Epithelial cell of proximal tubule (primary cell): Measurements from ENCODE around the gene PCCA. TPM values are rescaled to one million over a fixed set of nuclear protein-coding genes. Genes with fewer than 3 reads are reported as not detected.

ENCODE experiments used
- DNase-seq: peaks from one replicate; pipeline ENCODE4 v3.0.0-alpha.2; 2011; ENCODE audit warnings: low read depth
- H3K4me3 ChIP-seq: 2 replicates; pipeline ENCODE4 v1.5.1; 2011; ENCODE audit warnings: low read depth, mild to moderate bottlenecking, low read length
- CTCF ChIP-seq: conservative IDR thresholded peaks from 2 replicates; pipeline ENCODE4 v1.5.1; 2012; ENCODE audit warnings: low read depth, mild to moderate bottlenecking, low read length
- total RNA-seq: library from RNA; depleted of rRNA; stranded (reverse); fragments of >200 nt; gene quantifications from 2 replicates; pipeline ENCODE4 v1.2.3, GENCODE V29; 2015

PCCA gene
- total RNA-seq, 1 donor from 2014 or later, result 17.8 TPM

GRCh38 chr13:100175078-100175802 is 86.3 kb downstream of the PCCA start:
- H3K4me3 ChIP-seq, result no peak overlapping the region
- TF ChIP-seq CTCF, result no peak
- no peak for DNase-seq

- no peak for DNase-seq
- H3K4me3 ChIP-seq, result no peak overlapping the region
- no peak for TF ChIP-seq CTCF
These were observed 86.9 kb downstream of the PCCA start for GRCh38 chr13:100175803-100176182.

- no peak for TF ChIP-seq CTCF
- no peak overlapping the region for H3K4me3 ChIP-seq
- DNase-seq, result peak; percentile 16
These were observed 88.0 kb downstream of the PCCA start for GRCh38 chr13:100176801-100177400.

- H3K4me3 ChIP-seq, result no peak overlapping the region
- DNase-seq, result no peak
- TF ChIP-seq CTCF, result no peak
These were observed 89.4 kb downstream of the PCCA start for GRCh38 chr13:100178309-100178708.

- no peak for TF ChIP-seq CTCF
- DNase-seq, result no peak
- H3K4me3 ChIP-seq, result no peak overlapping the region
These were observed 90.4 kb downstream of the PCCA start for GRCh38 chr13:100179276-100179675.

- H3K4me3 ChIP-seq, result no peak overlapping the region
- no peak for TF ChIP-seq CTCF
- DNase-seq, result no peak
These were observed 94.1 kb downstream of the PCCA start for GRCh38 chr13:100182900-100183490.
